Upper lobe of left lung (tissue), 4 donors: Measurements from ENCODE around the gene ATP5MC3.

Source experiments
- EP300 ChIP-seq, 4 donors: sonication (generic); formaldehyde crosslinking; IDR thresholded peaks; one replicate each; pipeline ENCODE4 v1.5.1; 2017; ENCODE audit warnings: antibody characterized with exemption in 4 of 4, control low read depth in 2 of 4
- TF ChIP-seq, protein P1 (sequence below), 6 experiments: fragments of 450-650 bp in 4 of 6; fragments of 200-600 bp in 2 of 6; sonication (generic) in 2 of 6; IDR thresholded peaks; one replicate each; pipeline ENCODE4 v1.5.1; 2016 to 2019; ENCODE audit warnings: antibody characterized with exemption in 6 of 6

DNA sequence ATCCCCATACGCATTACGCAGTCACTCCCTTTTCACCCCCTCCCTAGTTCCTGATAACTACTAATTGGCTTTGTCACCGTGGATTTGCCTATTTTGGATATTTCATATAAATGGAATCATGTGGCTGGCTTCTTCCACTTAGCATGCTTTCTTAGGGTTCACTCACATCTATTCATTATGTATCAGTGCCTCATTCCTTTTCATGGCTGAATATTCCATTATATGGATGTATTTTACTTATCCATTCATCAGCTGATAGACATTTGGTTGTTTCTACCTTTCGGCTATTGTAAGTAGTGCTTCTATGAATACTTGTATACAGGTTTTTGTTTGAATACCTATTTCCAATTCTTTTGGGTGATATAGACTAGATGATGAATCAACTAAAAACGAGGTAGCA, 4.9 kb downstream of the ATP5MC3 start:
- TF ChIP-seq, protein P1, sequence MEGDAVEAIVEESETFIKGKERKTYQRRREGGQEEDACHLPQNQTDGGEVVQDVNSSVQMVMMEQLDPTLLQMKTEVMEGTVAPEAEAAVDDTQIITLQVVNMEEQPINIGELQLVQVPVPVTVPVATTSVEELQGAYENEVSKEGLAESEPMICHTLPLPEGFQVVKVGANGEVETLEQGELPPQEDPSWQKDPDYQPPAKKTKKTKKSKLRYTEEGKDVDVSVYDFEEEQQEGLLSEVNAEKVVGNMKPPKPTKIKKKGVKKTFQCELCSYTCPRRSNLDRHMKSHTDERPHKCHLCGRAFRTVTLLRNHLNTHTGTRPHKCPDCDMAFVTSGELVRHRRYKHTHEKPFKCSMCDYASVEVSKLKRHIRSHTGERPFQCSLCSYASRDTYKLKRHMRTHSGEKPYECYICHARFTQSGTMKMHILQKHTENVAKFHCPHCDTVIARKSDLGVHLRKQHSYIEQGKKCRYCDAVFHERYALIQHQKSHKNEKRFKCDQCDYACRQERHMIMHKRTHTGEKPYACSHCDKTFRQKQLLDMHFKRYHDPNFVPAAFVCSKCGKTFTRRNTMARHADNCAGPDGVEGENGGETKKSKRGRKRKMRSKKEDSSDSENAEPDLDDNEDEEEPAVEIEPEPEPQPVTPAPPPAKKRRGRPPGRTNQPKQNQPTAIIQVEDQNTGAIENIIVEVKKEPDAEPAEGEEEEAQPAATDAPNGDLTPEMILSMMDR (IDR thresholded peaks at IDR 0.05), result no peak
- no peak for TF ChIP-seq EP300 (IDR thresholded peaks at IDR 0.05)
